HG02885 (cell line): ENCODE data around the gene ZNF407.
"Not testable (repeated sequence)": the region's sequence is repeated elsewhere in the genome, so short reads cannot be mapped to it uniquely, and the experiment has no call there.

Experiments used
- ATAC-seq: cut with Tn5 transposase; IDR thresholded peaks from one replicate; pipeline ENCODE4 v1.9.1; 2021; ENCODE audit warnings: mild to moderate bottlenecking; ENCODE audit not compliant: unreplicated experiment, poor library complexity

The ZNF407 gene, protein sequence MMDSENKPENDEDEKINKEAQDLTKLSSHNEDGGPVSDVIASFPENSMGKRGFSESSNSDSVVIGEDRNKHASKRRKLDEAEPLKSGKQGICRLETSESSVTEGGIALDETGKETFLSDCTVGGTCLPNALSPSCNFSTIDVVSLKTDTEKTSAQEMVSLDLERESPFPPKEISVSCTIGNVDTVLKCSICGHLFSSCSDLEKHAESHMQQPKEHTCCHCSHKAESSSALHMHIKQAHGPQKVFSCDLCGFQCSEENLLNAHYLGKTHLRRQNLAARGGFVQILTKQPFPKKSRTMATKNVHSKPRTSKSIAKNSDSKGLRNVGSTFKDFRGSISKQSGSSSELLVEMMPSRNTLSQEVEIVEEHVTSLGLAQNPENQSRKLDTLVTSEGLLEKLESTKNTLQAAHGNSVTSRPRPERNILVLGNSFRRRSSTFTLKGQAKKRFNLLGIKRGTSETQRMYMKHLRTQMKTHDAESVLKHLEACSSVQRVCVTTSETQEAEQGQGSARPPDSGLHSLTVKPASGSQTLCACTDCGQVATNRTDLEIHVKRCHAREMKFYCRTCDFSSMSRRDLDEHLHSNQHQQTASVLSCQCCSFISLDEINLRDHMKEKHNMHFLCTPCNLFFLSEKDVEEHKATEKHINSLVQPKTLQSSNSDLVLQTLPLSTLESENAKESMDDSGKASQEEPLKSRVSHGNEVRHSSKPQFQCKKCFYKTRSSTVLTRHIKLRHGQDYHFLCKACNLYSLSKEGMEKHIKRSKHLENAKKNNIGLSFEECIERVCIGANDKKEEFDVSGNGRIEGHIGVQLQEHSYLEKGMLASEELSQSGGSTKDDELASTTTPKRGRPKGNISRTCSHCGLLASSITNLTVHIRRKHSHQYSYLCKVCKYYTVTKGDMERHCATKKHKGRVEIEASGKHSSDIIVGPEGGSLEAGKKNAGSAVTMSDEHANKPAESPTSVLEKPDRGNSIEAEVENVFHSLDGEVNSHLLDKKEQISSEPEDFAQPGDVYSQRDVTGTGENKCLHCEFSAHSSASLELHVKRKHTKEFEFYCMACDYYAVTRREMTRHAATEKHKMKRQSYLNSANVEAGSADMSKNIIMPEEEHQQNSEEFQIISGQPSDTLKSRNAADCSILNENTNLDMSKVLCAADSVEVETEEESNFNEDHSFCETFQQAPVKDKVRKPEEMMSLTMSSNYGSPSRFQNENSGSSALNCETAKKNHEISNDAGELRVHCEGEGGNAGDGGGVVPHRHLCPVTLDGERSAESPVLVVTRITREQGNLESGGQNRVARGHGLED (N-terminal part only)

DNA sequence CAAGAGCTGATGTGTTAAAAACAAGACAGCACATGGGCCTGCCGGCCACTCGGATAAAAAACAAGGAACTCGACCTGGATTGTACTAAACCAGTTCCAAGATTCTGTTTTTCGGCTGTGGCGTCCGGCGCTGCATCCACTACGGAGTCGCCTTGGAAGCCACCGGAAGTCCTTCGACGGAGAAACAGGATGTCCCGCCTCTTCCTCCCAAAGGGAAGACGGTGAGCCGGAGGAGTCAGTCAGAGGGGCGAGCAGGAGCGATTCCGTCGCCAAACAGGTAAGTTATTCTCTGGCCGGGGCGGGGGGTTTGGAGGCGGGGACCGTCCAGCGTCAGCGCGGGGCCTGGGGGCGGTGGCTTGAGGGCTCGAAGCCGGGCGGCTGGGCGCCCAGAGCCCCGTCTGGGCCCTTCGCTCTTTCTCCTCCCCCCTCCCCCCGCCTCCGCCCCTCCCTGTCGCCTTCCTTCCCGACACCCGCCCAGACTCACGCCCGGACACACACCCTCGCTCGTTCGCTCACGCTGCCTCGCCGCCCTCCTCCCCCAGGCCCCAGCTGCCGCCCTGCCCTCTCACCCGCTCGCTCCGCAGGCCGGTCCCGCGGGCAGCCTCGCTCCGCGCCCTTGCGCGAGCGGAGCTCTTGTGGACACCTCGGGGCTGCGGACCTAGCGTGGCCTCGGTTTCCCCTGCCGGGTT lies at the start of gene ZNF407:
TSS of gene ZNF407 (plus strand) at position 209 of the 688 bp plus-strand sequence. CDS start 33,150 bp downstream, outside the sequence.
- ATAC-seq = peak; percentile 74

DNA sequence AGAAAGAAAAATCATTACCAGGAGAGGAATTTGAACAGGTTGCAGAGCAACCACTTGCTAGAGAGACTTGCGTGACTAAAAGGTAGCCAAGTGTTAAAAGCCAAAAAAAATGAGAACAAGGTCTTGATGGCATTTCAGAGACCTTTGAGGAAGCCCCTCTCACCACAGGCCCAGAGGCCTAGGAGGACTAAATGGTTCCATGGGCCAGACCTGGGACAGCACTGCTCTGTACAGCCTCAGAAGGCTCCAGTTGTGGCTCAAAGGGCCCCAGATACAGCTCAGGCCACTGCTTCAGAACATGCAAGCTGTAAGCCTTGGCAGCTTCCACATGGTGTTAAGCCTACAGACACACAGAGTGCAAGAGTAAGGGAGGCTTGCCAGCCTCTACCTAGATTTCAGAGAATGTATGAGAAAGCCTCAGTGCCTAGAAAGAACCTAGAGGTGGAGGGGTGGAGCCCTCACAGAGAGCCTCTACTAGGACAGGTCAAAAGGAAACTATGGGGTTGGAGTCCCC lies 48.0 kb upstream of the ZNF407 start:
- no peak for ATAC-seq

DNA sequence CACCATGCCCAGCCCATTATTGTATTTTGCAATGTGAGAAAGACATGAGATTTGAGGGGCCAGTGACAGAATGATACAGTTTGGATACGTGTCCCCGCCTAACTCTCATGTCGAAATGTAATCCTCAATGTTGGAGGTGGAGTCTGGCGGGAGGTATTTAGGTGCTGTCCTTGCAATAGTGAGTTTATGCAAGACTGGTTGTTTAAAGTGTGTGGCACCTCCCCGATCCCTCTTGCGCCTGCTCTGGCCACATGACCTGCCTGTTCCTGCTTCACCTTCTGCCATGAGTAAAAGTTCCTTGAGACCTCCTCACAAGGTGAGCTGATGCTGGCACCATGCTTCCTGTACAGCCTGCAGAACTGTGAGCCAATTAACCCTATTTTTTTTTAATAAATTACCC lies 46.8 kb upstream of the ZNF407 start:
- no peak for ATAC-seq

DNA sequence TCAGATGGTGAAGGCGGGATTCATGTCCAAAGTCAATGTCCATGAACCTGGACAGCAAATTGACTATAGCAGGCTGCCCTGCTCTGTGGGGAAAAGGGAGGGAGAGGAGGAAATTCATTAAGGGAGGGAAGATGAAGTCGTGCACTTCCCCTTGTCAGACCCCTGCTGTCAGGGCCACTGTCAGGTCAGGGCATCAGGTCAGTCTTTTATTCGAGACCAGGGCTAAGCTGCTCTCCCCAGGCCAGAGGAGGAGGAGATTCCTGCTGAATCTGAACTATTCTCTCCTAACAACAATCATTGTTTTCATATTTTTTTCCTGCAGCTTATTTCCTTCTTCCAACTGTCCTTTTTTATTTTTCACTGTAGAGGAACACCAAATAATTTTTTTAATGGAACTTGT lies 46.2 kb upstream of the ZNF407 start:
- ATAC-seq = no peak

DNA sequence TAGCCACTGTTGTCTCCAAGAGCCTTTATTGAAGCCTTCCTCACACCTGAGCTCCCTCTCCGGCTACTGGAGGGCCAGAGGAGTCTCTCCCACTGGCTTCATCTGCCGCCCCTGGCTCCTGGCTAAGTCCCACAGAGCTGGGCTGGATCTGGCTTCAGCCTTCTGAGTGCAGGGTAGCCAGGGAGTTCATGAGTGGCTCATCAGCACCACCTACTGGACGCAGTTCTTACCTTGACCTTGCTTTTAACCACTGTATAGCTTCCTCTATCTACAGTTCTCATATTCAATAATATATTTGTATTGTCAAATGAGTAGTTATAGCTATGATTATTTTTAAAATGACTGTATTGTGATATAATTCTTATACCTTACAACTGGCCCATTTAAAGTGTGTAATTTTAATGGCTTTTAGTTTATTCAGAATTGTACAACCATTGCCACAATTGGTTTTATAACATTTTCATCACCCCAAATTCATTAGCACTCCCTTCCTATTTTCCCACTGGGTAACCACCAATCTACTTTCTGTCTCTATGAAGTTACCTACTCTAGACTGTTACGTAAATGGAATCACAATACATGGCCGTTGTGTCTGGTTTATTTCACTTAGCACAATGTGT lies 45.6 kb upstream of the ZNF407 start:
- ATAC-seq = peak; percentile 100

DNA sequence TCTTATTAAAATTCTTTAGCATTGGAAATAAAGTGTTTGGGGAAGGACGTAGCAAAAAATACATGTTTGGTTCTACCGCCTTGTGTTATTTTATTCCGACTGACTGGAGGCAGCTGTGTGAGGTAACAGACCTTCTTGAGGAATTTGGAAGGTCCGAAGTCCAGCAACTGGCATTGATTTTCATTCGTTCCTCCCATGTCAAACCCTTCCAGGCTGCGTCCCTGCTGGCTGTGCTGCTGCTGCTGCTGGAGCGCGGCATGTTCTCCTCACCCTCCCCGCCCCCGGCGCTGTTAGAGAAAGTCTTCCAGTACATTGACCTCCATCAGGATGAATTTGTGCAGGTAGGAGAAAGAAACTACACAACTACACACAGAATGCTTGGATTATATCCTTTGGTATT lies 41.5 kb upstream of the ZNF407 start:
- ATAC-seq = no peak

DNA sequence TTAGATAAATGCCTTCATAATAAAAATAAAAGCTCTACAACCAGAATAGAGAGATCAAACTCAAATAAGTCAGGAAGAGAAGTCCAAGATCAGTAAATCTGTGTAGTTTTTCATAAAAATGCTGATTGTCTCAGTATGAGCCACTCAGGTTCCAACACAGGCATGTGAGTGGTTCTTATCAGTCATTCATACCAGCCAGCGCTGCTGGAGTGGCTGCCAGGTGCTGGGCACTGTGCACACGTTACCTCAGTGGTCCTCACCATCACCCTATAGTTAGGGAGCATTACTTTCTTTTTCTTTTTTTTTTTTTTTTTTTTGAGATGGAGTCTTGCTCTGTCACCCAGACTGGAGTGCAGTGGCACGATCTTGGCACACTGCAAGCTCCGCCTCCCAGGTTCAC lies 39.6 kb upstream of the ZNF407 start:
- ATAC-seq = no peak

DNA sequence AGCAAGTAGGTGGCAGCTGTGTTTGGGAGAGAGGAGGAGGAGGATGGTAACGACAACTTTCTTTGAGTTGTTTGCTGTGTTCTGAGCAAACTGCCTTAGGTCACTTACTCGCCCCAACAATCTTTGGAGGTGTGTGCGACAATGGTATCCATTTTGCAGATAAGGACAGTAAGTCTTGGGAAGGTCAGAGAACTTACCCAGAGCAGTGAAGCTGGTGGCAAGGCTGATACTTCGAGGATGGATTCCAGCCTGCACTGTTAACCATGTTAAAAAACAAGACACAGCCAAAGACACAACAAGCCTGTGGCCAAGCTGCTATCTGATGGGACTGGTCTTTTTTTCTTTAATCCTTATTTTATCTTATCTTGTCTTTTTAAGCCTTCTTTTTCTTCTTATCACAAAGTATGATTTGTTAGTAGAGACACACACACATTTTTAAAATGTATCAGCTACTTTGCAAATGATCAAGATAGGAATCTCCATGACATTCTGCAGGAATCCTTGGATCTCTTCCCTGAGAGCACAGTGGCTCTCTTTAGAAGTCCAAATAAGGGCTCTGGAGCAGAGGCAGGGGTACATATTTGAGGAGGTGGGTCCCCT lies 35.4 kb upstream of the ZNF407 start:
- ATAC-seq = no peak

DNA sequence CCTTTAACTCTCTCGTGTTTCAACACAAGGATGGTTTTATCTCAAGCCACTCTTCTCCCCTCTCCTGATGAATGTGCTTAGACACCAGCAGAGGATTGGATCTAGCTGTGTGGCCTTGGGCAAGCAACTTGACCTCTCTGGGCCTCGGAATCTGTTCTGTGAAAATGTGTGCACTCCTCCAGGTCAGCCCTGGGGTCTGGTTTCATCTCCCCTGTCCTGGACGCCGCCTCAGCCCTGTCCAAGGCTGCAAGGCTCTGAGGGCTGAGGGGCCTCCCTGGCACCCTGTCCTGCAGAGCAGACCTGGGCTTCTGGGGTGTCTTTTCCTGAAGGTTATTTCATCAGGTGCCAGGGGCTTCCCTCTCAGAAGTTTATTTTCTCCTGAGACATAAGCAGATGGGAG lies 34.9 kb upstream of the ZNF407 start:
- no peak for ATAC-seq

DNA sequence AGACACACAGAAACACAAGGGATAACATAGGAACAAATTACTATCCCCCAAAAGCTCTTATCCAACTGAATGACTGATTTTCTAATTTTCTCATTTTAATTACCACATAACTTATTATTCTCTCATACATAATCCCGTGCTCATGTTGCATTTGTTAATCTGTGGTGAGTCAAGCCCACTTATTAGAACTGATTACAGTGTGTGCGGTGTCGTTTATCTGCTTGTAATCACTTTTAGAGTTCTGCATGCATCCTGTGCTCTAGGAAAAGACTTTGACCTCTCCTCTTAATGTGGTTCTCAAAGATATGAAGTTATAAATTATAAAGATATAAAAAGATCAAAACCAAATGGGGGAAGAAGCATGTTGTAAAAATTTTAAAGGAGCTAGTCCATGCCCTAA lies 33.7 kb upstream of the ZNF407 start:
- ATAC-seq = no peak

DNA sequence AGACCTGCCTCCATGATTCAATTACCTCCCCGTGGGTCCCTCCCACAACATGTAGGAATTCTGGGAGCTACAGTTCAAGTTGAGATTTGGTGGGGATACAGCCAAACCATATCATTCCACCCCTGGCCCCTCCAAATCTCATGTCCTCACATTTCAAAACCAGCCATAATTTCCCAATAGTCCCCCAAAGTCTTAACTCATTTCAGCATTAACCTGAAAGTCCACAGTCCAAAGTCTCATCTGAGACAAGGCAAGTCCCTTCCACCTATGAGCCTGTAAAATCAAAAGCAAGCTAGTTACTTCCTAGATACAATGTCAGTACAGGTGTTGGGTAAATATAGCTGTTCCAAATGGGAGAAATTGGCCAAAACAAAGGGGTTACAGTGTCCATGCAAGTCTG lies 32.5 kb upstream of the ZNF407 start:
- ATAC-seq = not testable (repeated sequence)

DNA sequence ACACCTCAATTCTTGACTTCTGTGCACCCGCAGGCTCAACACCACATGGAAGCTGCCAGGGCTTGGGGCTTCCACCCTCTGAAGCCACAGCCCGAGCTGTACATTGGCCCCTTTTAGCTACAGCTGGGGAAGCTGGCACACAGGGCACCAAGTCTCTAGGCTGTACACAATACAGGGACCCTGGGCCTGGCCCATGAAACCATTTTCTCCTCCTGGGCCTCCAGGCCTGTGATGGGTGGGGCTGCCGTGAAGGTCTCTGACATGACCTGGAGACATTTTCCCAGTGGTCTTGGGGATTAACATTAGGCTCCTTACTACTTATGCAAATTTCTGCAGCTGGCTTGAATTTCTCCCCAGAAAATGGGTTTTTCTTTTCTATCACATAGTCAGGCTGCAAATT lies 31.7 kb upstream of the ZNF407 start:
- not testable (repeated sequence) for ATAC-seq

DNA sequence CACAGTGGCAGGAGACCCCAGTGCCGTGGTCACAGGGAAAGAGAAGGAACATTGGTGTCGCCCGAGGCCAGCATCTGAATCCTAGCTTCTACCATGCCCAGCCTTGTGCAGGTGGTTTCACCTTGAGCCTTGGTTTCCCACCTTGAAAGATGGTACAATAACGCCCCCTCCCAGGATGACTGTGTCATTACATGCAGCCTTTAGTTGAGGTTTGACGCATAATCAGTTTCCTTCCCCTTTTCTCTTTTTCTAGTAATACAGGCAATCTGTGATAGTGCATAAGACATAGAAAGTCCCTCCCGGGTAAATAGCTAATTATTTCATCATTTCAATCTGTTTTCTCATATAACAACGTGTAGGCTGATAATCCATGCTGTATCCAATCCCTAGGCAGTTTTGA lies 29.8 kb upstream of the ZNF407 start:
- no peak for ATAC-seq

DNA sequence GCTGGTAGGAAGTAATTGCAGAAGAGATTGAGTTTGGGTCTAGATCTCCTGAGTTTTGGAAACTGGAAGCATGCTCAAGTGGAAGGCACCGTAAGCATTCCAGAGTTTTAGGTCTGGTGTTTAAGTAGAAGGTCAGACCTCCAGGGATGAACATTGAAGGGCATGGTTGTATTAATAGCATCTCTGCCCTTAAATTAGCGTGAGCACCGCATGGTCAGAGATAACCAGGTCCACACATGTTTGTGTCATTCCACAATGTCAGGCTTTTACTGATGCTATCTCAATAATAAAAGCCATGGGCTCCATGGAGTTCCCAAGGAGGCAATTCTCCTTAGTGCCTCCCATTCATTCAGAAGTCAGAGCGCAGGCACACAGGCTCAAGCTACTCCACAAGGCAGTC lies 28.3 kb upstream of the ZNF407 start:
- no peak for ATAC-seq

DNA sequence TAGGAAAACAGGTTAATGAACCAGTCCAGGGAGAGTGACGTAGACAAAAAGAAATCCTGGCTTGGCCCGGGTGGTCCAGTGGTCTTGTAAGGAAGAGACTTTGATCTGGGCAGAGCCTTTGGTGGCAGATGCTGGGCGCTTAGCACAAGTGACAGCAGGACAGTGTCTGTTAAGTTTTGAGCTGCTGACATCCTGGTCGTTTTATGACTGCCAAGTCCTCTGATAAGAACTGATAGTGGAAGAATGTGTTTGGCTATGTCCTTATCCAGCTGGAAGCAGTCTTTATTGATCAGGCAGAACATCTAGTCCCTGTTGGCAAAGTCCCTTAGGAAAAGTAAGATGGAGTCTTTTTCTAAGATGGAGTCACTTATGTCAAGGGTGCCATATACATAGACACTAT lies 27.4 kb upstream of the ZNF407 start:
- ATAC-seq = no peak

DNA sequence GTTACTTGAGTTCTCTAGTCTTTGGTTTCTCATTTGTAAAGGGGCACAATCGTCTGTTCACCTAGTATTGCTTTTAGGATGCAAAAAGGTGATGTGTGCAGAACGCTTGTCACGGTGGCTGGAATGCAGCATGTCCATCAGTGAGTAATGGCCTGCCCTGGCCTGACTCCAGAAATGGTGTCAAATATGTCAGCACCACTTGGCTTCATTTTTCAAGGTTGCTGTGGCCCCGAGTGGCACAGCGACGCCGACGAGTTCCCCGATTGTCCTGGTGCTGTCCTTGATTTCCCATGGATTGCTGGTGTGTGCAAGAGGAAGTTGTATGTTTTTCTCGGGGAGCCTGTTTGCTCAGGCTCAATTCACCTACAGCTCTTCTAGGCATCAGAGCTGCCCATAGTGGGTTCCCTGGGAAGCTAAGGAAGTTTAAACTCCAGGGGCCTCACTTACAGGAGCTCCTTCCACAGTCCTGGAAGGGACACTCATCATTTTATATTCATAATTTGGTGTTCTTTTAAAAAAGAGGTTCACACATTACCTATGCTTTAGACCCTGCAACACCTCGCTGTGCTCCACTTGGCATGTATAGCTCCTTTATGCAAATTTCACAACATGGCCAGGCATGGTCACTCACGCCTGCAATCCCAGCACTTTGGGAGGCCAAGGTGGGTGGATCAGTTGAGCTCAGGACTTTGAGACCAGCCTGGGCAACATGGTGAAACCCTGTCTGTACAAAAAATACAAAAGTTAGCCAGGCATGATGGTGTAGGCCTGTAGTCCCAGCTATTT lies 25.6 kb upstream of the ZNF407 start:
- no peak for ATAC-seq

DNA sequence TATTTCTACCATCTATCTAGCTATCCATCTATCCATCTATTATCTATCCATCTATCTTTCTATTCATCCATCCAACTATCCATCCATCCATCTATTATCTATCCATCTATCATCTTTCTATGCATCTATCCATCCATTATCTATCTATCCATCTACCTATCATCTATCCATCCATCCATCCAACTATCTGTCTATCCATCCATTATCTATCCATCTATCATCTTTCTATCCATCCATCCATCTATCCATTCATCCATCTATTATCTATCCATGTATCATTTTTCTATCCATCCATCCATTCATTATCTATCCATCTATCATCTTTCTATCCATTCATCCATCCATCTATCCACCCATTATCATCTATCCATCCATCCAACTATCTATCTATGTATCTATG lies 24.6 kb upstream of the ZNF407 start:
- ATAC-seq = no peak

DNA sequence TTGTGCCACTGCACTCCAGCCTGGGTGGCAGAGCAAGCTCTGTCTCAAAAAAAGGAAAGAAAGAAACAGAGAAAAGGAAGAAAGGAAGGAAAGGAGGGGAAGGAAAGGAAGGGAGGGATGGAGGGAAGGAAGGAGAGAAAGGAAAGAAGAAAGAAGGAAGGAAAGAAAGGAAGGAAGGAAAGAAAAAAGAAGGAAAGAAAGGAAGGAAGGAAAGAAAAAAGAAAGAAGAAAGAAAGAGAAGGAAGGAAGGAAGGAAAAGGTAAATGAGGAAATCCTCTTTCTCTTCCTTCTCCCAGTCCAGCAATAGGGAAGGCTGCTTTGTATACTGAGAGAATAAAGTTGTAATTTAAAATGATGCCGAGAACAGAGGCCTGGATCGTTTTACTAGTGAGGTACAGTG lies 22.8 kb upstream of the ZNF407 start:
- no peak for ATAC-seq
